ENCODE measurements around the gene SEC24C.

Gene SEC24C

GRCh38 chr10:73810735-73811465, 66.7 kb downstream of the SEC24C start:
- peak; percentile 12 for DNase-seq (ENCODE audit: low read depth)

- no peak for DNase-seq (ENCODE audit: low read depth)
These were observed 68.5 kb downstream of the SEC24C start for GRCh38 chr10:73812657-73813056.

DNA sequence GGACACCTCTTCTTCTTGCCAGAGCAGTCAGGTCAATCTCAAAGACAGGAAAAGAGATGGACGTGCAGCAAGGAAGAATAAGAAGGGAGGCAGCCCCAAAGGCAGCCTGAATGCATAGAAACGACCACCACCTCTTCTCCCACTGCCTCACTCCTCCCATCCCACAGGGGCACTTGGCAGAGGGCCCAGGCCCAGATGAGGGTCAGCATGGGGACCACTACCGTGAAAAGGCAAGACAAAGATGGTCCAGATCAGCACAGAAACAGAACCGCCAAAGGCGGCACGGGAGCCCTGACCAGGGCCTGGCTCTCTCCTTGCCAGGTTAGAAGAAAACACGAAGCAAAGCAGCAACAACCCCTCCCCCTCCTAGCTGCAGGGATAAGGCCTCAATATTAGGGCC, 69.2 kb downstream of the SEC24C start:
- DNase-seq (ENCODE audit: low read depth), result no peak

GRCh38 chr10:73814276-73814895, 70.2 kb downstream of the SEC24C start:
- no peak for DNase-seq (ENCODE audit: low read depth)

- DNase-seq (ENCODE audit: low read depth), result no peak
These were observed 70.9 kb downstream of the SEC24C start for GRCh38 chr10:73814896-73815718.

- no peak for DNase-seq (ENCODE audit: low read depth)
These were observed 71.5 kb downstream of the SEC24C start for GRCh38 chr10:73815719-73816030.

DNA sequence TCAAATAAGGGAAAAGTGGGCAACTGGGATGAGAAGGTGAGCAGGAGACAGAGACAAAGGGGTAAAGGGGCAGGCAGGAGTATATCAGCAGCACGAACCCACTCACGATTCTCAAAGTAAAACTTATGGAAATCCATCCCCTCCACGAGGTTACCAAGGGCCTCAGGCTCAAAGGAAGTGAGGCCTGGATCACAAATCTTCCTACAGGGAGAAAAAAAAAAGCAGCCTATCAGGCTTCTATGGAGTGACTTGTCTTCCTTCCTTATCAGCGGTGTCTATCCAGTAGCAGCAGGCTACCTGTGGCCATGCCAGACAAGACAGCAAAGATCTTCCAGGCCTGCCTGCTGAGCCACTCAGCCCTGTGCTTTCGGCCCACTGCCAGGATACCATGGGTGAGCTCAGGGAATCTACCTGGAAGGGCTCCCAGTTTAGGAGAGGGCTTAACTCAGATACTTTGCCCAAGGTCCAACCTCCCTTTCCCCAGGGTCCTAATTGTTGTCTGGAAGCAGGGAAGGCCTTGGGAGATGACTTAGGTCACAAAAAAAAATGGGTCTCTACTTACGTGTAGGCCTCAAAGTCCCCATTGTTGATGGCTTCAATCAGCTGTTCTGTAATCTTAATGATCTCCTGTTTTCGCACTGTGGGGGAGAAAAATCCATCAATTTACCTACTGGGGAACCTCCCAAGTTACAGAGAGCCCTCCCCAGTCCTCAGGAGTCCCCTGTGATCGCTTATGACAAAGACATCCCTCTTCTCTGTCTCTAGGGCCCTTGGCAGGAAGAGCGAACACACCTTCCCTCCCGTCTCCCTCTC, 73.0 kb downstream of the SEC24C start:
- no peak for DNase-seq (ENCODE audit: low read depth)

DNA sequence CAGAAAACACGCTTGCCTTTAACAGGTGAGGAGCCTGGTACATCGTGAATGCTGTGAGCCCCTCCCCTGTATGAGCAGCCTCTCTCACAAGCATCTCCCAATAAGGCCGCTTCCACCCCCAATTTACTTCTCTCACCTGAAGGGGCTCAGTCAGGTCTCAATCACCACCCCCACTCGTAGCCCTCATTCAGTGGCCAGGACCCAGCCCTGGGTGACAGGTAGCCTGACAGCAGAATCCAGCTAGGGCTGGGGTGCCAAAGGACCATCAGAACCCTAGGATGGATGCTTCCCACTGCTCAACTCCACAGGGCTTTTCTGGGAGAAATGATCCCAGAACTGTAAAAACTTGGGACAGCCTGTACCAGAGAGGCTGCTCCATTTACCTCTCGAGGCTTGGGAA, 73.7 kb downstream of the SEC24C start:
- DNase-seq (ENCODE audit: low read depth), result no peak

- no peak for DNase-seq (ENCODE audit: low read depth)
These were observed 74.2 kb downstream of the SEC24C start for GRCh38 chr10:73818402-73818801.

DNA sequence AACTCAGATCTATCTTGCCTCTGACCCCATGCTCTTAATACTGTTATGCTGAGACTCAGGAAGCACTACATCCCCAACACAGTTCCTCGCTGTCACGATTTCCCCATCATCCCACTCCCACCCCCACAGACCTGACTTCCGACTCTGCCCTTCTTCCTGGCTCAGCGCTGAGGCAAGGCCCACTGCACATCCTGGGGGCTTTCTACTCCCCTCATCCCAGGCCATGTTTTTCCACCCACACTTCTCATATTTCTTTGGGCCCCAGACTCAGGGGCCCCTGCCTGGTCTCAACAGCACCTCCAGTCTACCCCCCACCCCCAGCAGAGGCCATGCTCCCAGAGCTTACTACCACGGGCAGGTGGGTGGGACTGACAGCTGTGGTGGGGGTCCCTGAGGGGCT, 74.9 kb downstream of the SEC24C start:
- DNase-seq (ENCODE audit: low read depth), result no peak

DNA sequence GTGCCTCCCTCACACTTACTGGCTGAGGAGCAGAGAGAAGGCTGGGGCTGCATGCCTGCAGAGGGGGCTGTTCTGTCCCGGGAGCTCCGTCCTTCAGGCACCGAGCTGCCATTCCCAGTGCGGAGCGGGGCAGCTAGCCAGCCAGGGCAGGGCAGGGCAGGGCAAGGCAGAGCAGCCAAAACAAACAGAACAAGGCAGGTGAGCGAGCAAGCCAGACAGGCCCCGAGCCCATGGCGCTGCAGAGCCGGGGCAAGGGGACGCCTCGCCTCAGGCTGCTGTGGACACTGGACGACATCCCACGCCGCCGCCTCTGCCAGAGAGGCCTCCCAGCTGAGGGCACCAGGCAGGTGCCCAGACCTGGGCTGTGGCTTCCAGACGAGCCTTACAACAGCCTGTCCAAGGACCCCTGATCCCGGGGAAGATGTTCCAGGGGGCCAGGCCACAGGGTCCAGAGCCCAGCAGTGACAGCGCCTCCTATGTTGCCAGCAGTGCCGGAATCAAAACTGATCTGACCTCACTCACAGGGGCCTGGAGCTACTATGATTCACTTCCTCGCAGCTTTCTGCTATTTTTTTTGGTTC, 75.4 kb downstream of the SEC24C start:
- DNase-seq (ENCODE audit: low read depth), result no peak
